Omental fat pad (tissue), 4 donors: ENCODE results near the gene CAPN5. TPM values are rescaled to one million over a fixed set of nuclear protein-coding genes. Genes with fewer than 3 reads are reported as not detected.

Experiments used
- ATAC-seq: fragments of 150-250 bp; one replicate; pipeline ENCODE4 v1.9.1; 2016; ENCODE audit warnings: mild to moderate bottlenecking, moderate library complexity; ENCODE audit not compliant: low FRiP score
- DNase-seq: peaks from one replicate; pipeline ENCODE4 v3.0.0-alpha.2; 2019; ENCODE audit warnings: low spot score
- CTCF ChIP-seq, 3 donors: fragments of 450-650 bp; IDR thresholded peaks; one replicate each; pipeline ENCODE4 v1.5.1; 2016 to 2017; ENCODE audit warnings: antibody characterized with exemption in 3 of 3, mild to moderate bottlenecking in 3 of 3, moderate library complexity in 2 of 3
- total RNA-seq, 4 donors: library from RNA; depleted of rRNA; stranded (reverse); fragments of >200 nt; gene quantifications; one replicate each; pipeline ENCODE4 v1.1.0, GENCODE V29; 2016

The CAPN5 gene
- total RNA-seq, 4 donors from 2014 or later: 3.3 to 8.5 (median 4.7) TPM

GRCh38 chr11:77037057-77037456, 29.7 kb upstream of the CAPN5 start:
- TF ChIP-seq CTCF (IDR thresholded peaks at IDR 0.05): no peak
- ATAC-seq (no peak), DNase-seq (no peak)

DNA sequence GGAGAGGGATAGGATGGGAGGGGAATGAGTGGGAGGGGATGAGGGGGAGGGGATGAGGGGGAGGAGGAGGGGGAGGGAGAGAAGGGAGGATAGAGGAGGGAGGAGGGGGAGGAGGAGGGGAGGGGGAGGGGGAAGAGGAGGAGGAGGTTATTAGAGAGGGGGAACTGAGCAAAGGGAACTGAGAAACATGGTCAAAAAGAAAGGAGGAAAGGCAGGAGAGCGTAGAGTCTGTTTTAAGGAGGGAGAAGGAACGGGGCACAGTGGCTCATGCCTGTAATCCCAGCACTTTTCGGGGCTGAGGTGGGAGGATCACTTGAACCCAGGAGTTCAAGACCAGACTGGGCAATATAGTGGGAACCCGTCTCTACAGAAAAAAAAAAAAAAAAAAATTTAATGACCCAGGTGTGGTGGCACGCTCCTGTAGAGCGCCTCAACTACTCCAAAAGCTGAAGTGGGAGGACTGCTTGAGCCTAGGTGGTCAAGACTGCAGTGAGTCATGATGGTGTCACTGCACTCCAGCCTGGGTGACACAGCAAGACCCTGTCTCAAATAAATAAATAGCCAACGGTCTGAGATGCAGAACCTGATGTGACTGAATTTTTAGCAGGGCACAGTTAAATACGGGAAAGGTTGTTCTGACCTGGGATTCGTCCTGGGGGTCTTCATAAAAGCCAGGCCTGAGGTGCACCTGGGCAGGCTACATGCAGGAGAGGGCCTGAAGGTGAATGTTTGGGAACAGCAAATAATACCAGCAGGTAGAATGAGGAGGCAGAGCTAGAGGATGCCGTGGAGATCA, 28.5 kb upstream of the CAPN5 start:
- ATAC-seq: no peak
- no peak for DNase-seq
- no peak for TF ChIP-seq CTCF (IDR thresholded peaks at IDR 0.05)

GRCh38 chr11:77038825-77039326, 27.9 kb upstream of the CAPN5 start:
- DNase-seq: no peak
- ATAC-seq: no peak
- TF ChIP-seq CTCF (IDR thresholded peaks at IDR 0.05): no peak

DNA sequence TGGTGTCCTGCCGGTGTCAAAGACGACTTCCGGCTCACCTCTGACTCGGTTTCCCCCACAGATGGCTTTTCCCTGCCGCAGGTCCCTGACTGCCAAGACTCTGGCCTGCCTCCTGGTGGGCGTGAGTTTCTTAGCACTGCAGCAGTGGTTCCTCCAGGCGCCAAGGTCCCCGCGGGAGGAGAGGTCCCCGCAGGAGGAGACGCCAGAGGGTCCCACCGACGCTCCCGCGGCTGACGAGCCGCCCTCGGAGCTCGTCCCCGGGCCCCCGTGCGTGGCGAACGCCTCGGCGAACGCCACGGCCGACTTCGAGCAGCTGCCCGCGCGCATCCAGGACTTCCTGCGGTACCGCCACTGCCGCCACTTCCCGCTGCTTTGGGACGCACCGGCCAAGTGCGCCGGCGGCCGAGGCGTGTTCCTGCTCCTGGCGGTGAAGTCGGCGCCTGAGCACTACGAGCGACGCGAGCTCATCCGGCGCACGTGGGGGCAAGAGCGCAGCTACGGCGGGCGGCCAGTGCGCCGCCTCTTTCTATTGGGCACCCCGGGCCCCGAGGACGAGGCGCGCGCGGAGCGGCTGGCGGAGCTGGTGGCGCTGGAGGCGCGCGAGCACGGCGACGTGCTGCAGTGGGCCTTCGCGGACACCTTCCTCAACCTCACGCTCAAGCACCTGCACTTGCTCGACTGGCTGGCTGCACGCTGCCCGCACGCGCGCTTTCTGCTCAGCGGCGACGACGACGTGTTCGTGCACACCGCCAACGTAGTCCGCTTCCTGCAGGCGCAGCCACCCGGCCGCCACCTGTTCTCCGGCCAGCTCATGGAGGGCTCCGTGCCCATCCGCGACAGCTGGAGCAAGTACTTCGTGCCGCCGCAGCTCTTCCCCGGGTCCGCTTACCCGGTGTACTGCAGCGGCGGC, 27.0 kb upstream of the CAPN5 start:
- TF ChIP-seq CTCF (IDR thresholded peaks at IDR 0.05): no peak
- ATAC-seq: no peak
- DNase-seq: no peak

- ATAC-seq (no peak), DNase-seq (no peak)
- TF ChIP-seq CTCF (IDR thresholded peaks at IDR 0.05): no peak
Measured at GRCh38 chr11:77040401-77040777, 26.4 kb upstream of the CAPN5 start.

- no peak for TF ChIP-seq CTCF (IDR thresholded peaks at IDR 0.05)
- no peak for ATAC-seq
- no peak for DNase-seq
Measured at GRCh38 chr11:77040889-77041288, 25.9 kb upstream of the CAPN5 start.
